Skeletal muscle tissue (tissue), 4 donors: ENCODE data around the gene GPR179. TPM values are rescaled to one million over a fixed set of nuclear protein-coding genes. Genes with fewer than 3 reads are reported as not detected.

Source experiments
- H3K27ac ChIP-seq: one replicate; pipeline ENCODE4 v1.7.0; 2013; ENCODE audit warnings: mild to moderate bottlenecking, low read depth, low read length, inconsistent platforms
- H3K27me3 ChIP-seq, 3 donors: one replicate each; pipeline ENCODE4 v1.7.0; 2013; ENCODE audit warnings: low read length in 3 of 3; ENCODE audit not compliant: control insufficient read depth in 3 of 3, insufficient read depth in 3 of 3
- H3K36me3 ChIP-seq, 3 donors: one replicate each; pipeline ENCODE4 v1.7.0; 2013; ENCODE audit warnings: low read length in 3 of 3; ENCODE audit not compliant: control insufficient read depth in 3 of 3, insufficient read depth in 3 of 3
- H3K4me1 ChIP-seq, 3 donors: one replicate each; pipeline ENCODE4 v1.7.0; 2013; ENCODE audit warnings: low read length in 3 of 3, mild to moderate bottlenecking in 3 of 3; ENCODE audit not compliant: control insufficient read depth in 3 of 3, insufficient read depth in 3 of 3
- H3K4me3 ChIP-seq, 3 donors: one replicate each; pipeline ENCODE4 v1.7.0; 2013; ENCODE audit warnings: low read length in 3 of 3
- H3K9ac ChIP-seq, 3 donors: one replicate each; pipeline ENCODE4 v1.7.0; 2013; ENCODE audit warnings: low read length in 3 of 3, mild to moderate bottlenecking in 3 of 3, moderate library complexity in 2 of 3, low read depth in 1 of 3
- H3K9me3 ChIP-seq, 3 donors: one replicate each; pipeline ENCODE4 v1.7.0; 2013; ENCODE audit warnings: low read length in 3 of 3; ENCODE audit not compliant: control insufficient read depth in 3 of 3
- total RNA-seq: library from RNA; depleted of rRNA; stranded (reverse); fragments of >200 nt; gene quantifications from one replicate; pipeline ENCODE4 v1.2.3, GENCODE V29; 2014
- donor health status: Osteomylitis.

The GPR179 gene
- not detected for total RNA-seq

GRCh38 chr17:38343608-38344419 lies at the start of gene GPR179:
GPR179 (minus strand) TSS chr17:38343956; CDS start chr17:38343789, 167 bp downstream.
- Histone ChIP-seq H3K27ac (no peak within 1 kb of the TSS), H3K4me3 (no peak within 1 kb of the TSS), H3K9me3 (no peaks in the 10 kb centered on the region), H3K4me1 (peaks cover 0 to 3% (median 3%) of the 10 kb centered on the region in 3 donors), H3K27me3 (peaks cover 3 to 4% (median 3%) of the 10 kb centered on the region in 3 donors), H3K36me3 (no peaks in the 10 kb centered on the region), H3K9ac (no peak within 1 kb of the TSS)

DNA sequence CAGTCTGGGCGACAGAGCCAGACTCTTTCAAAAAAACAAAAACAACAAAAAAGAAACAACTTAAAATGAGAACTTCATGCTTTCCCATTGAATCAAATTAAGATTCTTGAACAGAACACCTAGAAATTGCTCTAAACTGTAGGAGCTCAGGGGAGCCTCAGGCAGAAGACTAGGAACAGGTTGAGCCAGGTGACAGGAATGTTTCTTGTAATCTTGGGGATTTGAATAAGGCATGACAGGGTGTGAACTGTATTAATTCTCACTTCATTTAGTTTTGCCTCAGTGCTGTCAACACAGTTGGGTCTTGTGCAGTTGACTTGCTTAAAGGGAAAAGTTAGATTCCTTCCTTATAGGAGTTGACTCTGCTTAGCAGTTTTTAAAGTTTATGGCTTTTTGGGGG lies 35.7 kb upstream of the GPR179 start:
- peaks cover 17 to 34% (median 27%) of the 10 kb centered on the region in 3 donors for H3K36me3 ChIP-seq
- no peaks in the 10 kb centered on the region for H3K9me3 ChIP-seq
- no peaks in the 10 kb centered on the region for H3K27me3 ChIP-seq
- no peak overlapping the region for H3K9ac ChIP-seq
- H3K4me3 ChIP-seq = no peak overlapping the region
- no peak overlapping the region for H3K27ac ChIP-seq
- H3K4me1 ChIP-seq = no peaks in the 10 kb centered on the region

GRCh38 chr17:38369124-38369886 lies 25.5 kb upstream of the GPR179 start:
- Histone ChIP-seq H3K27me3 (no peaks in the 10 kb centered on the region), H3K27ac (no peak overlapping the region), H3K36me3 (peaks cover 33 to 43% (median 41%) of the 10 kb centered on the region in 3 donors), H3K9me3 (no peaks in the 10 kb centered on the region), H3K4me1 (no peaks in the 10 kb centered on the region), H3K9ac (peak overlapping the region in 1 of 3 donors; percentile 16), H3K4me3 (no peak overlapping the region)

GRCh38 chr17:38364741-38365140 lies 21.0 kb upstream of the GPR179 start:
- Histone ChIP-seq H3K4me1 (peaks cover 0 to 8% (median 7%) of the 10 kb centered on the region in 3 donors), H3K4me3 (no peak overlapping the region), H3K27ac (no peak overlapping the region), H3K36me3 (peaks cover 36 to 41% (median 37%) of the 10 kb centered on the region in 3 donors), H3K9ac (no peak overlapping the region), H3K27me3 (no peaks in the 10 kb centered on the region), H3K9me3 (no peaks in the 10 kb centered on the region)

- Histone ChIP-seq H3K27ac (no peak overlapping the region), H3K36me3 (peaks cover 24 to 33% (median 30%) of the 10 kb centered on the region in 3 donors), H3K9me3 (no peaks in the 10 kb centered on the region), H3K4me3 (no peak overlapping the region), H3K27me3 (no peaks in the 10 kb centered on the region), H3K4me1 (peaks cover 10 to 21% (median 20%) of the 10 kb centered on the region in 3 donors), H3K9ac (no peak overlapping the region)
These were observed 19.3 kb upstream of the GPR179 start for GRCh38 chr17:38363016-38363415.

- Histone ChIP-seq H3K9ac (no peak overlapping the region), H3K4me1 (peaks cover 21 to 33% (median 31%) of the 10 kb centered on the region in 3 donors), H3K4me3 (no peak overlapping the region), H3K9me3 (no peaks in the 10 kb centered on the region), H3K27me3 (no peaks in the 10 kb centered on the region), H3K27ac (no peak overlapping the region), H3K36me3 (peaks cover 19 to 28% (median 26%) of the 10 kb centered on the region in 3 donors)
These were observed 18.1 kb upstream of the GPR179 start for GRCh38 chr17:38361694-38362465.

DNA sequence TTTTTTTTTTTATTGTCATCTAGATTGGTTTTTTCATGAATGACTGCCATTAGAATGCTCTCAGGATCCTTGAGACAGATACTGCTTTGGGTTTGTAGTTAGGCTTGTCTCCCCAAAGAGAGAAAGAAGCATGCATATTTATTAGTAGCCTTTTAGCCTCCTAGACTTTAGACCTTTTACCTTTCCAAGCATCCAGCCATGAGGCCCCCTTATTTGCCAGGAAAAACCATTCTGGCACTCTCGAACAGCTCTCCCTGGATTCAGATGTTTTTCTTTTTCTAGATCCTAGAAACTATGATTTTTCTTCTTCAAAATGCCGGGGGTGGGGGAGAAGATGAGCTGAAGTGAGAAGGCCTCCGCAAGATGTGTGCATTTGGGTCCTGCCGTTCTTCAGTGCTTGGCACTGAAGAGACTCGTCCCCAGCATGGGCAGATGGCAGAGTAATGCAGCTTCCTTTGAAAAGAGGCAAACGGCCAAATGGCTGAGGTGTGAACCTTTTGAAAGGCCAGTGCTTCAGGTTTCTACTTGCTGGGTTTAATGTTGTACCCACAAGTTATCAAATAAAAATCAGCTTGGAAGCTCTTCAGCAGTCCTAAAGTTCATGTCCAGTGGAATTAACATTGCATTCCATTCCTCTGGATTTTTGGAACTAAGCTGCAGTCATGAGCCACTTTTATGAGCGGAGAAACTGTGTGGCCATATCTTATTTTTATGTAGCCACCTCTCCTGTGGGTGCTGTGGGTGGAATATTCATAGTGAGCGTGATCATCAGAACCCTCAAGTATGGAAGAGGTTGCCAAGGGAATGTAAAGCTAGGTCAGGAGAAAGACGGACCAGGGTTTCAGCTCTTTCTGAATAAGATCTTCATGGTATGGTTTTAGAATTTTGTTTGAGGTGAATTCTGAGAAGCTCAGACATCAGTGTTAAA lies 15.1 kb upstream of the GPR179 start:
- H3K9ac ChIP-seq = peak overlapping the region in 2 of 3 donors; percentile 23 to 35
- peaks cover 45 to 57% (median 52%) of the 10 kb centered on the region in 3 donors for H3K4me1 ChIP-seq
- H3K4me3 ChIP-seq = peak overlapping the region in 1 of 3 donors; percentile 33
- peak overlapping the region; percentile 23 for H3K27ac ChIP-seq
- no peaks in the 10 kb centered on the region for H3K9me3 ChIP-seq
- H3K27me3 ChIP-seq = no peaks in the 10 kb centered on the region
- H3K36me3 ChIP-seq = peaks cover 0 to 7% (median 6%) of the 10 kb centered on the region in 3 donors

GRCh38 chr17:38357486-38358123 lies 13.8 kb upstream of the GPR179 start:
- Histone ChIP-seq H3K9me3 (no peaks in the 10 kb centered on the region), H3K9ac (peak overlapping the region in 2 of 3 donors; percentile 7 to 13), H3K36me3 (no peaks in the 10 kb centered on the region), H3K27ac (peak overlapping the region; percentile 50), H3K4me3 (no peak overlapping the region), H3K4me1 (peaks cover 54 to 67% (median 60%) of the 10 kb centered on the region in 3 donors), H3K27me3 (no peaks in the 10 kb centered on the region)
